Cardiac fibroblast (primary cell): ENCODE measurements around the gene MEGF11.

Source experiments
- DNase-seq, 2 donors: peaks; one replicate each; pipeline versions ENCODE4 v3.0.0 to v3.0.0-alpha.2; 2010; ENCODE audit warnings: low read depth in 2 of 2
- H3K4me3 ChIP-seq, 2 donors: replicated peaks in 1 of 2; 1 replicate in 1 of 2; 2 replicates in 1 of 2; pipeline ENCODE4 v1.5.1; 2011; ENCODE audit warnings: low read depth in 2 of 2, low read length in 2 of 2, mild to moderate bottlenecking in 2 of 2, moderate library complexity in 1 of 2
- TF ChIP-seq, protein P1 (sequence below): IDR thresholded peaks from one replicate; pipeline ENCODE4 v1.5.1; 2011; ENCODE audit warnings: low read depth, mild to moderate bottlenecking, low read length, inconsistent platforms

Gene MEGF11

DNA sequence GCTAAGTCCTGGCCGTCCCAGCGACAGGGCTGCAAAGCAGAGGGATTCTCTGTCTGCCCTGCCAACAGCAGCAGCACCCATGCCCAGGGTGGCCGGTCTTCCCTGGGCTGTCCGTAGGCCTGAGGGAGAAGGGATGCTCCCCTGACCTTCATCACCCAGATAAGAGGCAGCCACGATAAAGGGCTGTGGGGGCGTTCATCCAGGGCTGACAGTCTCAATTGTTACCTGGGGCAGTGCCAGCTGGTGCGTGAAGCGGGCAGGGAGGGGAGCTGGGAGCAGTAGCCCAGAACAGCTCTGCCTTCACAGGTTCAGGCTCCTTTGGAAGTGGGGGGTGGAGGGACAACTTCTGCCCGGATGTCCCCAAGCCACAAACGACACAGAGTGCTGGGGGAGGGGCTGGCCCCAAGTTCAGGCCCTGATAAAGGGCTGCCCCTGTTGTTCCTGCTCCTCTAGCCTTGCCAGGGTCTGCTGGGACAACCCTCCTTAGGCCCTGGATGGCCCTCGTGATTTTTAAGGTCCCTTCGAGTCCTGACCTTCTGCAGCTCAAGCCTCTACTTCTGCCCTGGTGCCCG, 289.6 kb downstream of the MEGF11 start:
- DNase-seq = no peak
- TF ChIP-seq, protein P1, sequence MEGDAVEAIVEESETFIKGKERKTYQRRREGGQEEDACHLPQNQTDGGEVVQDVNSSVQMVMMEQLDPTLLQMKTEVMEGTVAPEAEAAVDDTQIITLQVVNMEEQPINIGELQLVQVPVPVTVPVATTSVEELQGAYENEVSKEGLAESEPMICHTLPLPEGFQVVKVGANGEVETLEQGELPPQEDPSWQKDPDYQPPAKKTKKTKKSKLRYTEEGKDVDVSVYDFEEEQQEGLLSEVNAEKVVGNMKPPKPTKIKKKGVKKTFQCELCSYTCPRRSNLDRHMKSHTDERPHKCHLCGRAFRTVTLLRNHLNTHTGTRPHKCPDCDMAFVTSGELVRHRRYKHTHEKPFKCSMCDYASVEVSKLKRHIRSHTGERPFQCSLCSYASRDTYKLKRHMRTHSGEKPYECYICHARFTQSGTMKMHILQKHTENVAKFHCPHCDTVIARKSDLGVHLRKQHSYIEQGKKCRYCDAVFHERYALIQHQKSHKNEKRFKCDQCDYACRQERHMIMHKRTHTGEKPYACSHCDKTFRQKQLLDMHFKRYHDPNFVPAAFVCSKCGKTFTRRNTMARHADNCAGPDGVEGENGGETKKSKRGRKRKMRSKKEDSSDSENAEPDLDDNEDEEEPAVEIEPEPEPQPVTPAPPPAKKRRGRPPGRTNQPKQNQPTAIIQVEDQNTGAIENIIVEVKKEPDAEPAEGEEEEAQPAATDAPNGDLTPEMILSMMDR = no peak
- no peak overlapping the region for H3K4me3 ChIP-seq

- TF ChIP-seq, protein P1 = no peak
- no peak for DNase-seq
Measured at GRCh38 chr15:65963358-65963757, 290.2 kb downstream of the MEGF11 start.

DNA sequence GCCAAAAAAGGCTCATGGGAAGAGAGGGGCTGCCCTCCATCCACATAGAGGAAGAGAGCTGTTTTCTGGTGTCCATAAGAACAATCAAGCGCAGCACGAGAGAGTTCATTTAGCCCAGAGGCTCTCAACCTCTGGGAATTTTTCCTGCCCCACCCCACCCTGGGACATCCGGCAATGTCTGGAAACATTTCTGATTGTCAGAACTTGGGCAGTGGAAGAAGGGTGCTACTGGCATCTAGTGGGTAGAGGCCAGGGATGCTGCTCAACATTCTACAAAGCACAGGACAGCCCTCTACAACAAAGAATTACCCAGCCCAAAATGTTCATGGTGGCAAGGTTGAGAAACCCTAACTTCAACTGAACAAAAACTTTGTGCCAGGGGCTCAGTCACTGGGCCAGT, 291.4 kb downstream of the MEGF11 start:
- DNase-seq = peak in 1 of 2 donors; percentile 11
- TF ChIP-seq, protein P1 = peak; percentile 6
- no peak overlapping the region for H3K4me3 ChIP-seq

More at GRCh38 chr15:65963358-65963757, 290.2 kb downstream of the MEGF11 start:
- H3K4me3 ChIP-seq = no peak overlapping the region

DNA sequence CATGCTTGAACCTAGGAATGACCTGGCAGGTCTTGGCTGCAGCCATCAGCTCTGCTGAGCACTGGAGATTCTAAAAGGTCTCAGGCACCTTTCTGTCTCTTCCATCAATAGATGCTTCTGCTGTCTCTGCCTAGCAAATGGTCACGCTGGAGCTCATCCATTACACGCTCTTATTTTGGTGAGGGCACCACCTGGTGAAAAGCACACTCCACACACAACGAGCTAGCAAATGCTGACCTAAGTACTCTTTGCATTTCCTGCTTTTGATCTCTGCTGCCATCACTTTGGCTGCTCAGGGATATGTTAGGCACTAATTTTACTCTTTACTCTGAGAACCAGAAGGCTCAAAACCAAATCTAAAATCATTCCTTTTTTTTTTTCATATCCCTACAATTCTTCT, 293.0 kb downstream of the MEGF11 start:
- H3K4me3 ChIP-seq = no peak overlapping the region
- TF ChIP-seq, protein P1 = no peak
- no peak for DNase-seq

DNA sequence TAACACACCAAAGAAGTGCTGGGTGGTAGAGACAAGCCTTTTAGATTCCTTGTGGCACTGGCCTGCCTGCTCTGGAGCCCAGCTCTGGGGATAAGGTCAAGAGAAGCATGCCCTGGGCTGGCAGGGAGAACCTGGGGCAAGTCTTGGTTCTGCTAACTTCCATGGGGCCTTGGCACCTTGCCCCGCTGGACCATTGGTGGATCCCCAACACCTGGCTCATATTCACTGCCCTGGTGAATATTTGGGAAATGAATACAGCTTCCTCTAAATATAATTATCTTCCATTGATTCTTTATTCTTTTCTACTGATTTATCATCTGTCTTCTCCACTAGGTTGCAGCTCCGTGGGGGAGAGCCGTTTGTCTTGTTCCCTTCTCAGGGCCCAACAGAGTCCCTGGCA, 294.7 kb downstream of the MEGF11 start:
- H3K4me3 ChIP-seq = no peak overlapping the region
- TF ChIP-seq, protein P1 = no peak
- DNase-seq = no peak

DNA sequence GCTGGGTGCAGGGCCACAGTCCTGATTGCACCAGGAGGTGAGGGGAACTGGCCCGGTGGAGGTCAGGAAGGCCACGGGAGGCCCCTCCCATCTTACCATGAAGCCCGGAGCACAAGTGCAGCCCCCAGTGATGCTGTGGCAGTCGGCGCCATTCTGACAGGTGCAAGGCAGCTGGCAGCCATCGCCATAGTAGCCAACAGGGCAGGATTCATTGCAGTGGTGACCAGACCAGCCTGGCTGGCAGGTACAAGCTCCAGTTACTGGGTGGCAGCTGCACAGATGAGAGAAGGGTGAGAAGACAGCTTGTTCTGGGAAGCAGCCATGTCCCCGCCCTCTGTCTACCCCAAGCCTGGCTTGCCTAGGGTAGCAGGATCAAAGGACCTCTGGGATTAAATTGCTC, 296.1 kb downstream of the MEGF11 start:
- H3K4me3 ChIP-seq = no peak overlapping the region
- no peak for DNase-seq
- TF ChIP-seq, protein P1 = no peak

DNA sequence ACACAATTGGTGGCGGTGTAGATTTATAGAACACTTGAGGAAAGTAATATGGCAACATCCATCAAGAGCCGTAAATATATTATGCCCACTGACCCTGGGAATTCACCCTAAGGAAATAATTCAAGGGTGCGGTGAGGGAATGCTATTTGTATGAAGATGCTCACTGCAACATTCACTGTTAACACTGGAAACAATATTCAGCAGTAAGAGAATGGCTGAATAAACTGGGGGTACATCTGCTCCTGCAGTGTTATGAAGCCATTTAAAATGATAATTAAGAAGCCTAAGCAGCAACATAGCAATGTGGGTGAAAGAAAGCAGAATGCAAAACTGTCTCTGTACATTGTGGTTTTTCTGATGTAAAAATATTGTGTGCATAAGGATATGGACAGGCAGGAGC, 296.7 kb downstream of the MEGF11 start:
- TF ChIP-seq, protein P1 = no peak
- no peak for DNase-seq

More for the DNA sequence above, 296.7 kb downstream of the MEGF11 start:
- H3K4me3 ChIP-seq = no peak overlapping the region
